ENCODE results near the gene COMMD9. TPM values are rescaled to one million over a fixed set of nuclear protein-coding genes. Genes with fewer than 3 reads are reported as not detected.
A peak's percentile ranks its signal among the peaks of the same experiment; 100 is the strongest.

Gene COMMD9
- total and polyA plus RNA-seq, 2 of the 8 experiments (the other 6 are each of a cell fraction or from before 2014, with no cell fraction given), result 42.5 to 49.1 TPM

DNA sequence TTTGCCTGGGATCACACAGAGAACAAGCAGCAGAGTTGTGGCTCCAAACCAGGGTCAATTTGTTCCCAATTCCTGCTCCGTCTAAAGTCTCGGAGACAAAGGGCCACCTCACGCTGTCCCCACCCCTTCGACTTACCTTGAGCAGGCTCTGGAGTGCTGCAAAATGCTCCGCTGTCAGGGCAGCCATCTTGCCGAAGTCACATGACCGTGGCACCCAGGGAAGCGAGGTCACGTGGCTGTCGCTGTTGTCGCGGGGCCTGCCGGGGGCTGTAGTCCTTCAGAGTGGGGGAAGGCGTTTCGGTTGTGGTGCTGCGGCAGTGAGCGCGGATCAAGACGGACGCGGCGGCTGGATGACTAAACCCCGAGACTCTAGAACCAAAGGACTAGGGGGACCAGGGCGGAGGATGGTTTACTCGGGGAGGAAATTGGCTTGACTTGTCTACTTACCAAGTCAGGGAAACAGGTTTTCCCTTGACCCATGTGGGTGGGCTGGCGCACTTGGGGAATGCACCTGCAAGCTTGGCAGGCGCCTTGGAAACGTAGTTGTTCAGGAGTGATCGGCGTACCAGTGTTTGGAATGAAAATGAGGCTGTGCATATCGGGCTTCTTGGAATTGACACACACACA, at the start of gene COMMD9 (continued):
- TF ChIP-seq, protein P1, sequence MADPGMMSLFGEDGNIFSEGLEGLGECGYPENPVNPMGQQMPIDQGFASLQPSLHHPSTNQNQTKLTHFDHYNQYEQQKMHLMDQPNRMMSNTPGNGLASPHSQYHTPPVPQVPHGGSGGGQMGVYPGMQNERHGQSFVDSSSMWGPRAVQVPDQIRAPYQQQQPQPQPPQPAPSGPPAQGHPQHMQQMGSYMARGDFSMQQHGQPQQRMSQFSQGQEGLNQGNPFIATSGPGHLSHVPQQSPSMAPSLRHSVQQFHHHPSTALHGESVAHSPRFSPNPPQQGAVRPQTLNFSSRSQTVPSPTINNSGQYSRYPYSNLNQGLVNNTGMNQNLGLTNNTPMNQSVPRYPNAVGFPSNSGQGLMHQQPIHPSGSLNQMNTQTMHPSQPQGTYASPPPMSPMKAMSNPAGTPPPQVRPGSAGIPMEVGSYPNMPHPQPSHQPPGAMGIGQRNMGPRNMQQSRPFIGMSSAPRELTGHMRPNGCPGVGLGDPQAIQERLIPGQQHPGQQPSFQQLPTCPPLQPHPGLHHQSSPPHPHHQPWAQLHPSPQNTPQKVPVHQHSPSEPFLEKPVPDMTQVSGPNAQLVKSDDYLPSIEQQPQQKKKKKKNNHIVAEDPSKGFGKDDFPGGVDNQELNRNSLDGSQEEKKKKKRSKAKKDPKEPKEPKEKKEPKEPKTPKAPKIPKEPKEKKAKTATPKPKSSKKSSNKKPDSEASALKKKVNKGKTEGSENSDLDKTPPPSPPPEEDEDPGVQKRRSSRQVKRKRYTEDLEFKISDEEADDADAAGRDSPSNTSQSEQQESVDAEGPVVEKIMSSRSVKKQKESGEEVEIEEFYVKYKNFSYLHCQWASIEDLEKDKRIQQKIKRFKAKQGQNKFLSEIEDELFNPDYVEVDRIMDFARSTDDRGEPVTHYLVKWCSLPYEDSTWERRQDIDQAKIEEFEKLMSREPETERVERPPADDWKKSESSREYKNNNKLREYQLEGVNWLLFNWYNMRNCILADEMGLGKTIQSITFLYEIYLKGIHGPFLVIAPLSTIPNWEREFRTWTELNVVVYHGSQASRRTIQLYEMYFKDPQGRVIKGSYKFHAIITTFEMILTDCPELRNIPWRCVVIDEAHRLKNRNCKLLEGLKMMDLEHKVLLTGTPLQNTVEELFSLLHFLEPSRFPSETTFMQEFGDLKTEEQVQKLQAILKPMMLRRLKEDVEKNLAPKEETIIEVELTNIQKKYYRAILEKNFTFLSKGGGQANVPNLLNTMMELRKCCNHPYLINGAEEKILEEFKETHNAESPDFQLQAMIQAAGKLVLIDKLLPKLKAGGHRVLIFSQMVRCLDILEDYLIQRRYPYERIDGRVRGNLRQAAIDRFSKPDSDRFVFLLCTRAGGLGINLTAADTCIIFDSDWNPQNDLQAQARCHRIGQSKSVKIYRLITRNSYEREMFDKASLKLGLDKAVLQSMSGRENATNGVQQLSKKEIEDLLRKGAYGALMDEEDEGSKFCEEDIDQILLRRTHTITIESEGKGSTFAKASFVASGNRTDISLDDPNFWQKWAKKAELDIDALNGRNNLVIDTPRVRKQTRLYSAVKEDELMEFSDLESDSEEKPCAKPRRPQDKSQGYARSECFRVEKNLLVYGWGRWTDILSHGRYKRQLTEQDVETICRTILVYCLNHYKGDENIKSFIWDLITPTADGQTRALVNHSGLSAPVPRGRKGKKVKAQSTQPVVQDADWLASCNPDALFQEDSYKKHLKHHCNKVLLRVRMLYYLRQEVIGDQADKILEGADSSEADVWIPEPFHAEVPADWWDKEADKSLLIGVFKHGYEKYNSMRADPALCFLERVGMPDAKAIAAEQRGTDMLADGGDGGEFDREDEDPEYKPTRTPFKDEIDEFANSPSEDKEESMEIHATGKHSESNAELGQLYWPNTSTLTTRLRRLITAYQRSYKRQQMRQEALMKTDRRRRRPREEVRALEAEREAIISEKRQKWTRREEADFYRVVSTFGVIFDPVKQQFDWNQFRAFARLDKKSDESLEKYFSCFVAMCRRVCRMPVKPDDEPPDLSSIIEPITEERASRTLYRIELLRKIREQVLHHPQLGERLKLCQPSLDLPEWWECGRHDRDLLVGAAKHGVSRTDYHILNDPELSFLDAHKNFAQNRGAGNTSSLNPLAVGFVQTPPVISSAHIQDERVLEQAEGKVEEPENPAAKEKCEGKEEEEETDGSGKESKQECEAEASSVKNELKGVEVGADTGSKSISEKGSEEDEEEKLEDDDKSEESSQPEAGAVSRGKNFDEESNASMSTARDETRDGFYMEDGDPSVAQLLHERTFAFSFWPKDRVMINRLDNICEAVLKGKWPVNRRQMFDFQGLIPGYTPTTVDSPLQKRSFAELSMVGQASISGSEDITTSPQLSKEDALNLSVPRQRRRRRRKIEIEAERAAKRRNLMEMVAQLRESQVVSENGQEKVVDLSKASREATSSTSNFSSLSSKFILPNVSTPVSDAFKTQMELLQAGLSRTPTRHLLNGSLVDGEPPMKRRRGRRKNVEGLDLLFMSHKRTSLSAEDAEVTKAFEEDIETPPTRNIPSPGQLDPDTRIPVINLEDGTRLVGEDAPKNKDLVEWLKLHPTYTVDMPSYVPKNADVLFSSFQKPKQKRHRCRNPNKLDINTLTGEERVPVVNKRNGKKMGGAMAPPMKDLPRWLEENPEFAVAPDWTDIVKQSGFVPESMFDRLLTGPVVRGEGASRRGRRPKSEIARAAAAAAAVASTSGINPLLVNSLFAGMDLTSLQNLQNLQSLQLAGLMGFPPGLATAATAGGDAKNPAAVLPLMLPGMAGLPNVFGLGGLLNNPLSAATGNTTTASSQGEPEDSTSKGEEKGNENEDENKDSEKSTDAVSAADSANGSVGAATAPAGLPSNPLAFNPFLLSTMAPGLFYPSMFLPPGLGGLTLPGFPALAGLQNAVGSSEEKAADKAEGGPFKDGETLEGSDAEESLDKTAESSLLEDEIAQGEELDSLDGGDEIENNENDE (IDR thresholded peaks at IDR 0.05; ENCODE audit: insufficient replicate concordance, low read length), result no peak
- TF ChIP-seq ZNF274 (IDR thresholded peaks at IDR 0.05; ENCODE audit: borderline replicate concordance, extremely low read depth, low read length) (no peak), TAF7 (optimal IDR thresholded peaks at IDR 0.05; ENCODE audit: borderline replicate concordance, low read depth, low read length) (no peak), CTBP2 (IDR thresholded peaks at IDR 0.05; ENCODE audit: borderline replicate concordance, insufficient read depth, insufficient read length, low read length) (no peak), TAF1 (IDR thresholded peaks at IDR 0.05; ENCODE audit: low read depth, low read length) (peak; percentile 92), CBX8 (IDR thresholded peaks at IDR 0.05; ENCODE audit: borderline replicate concordance, low read depth, low read length) (no peak), RNF2 (IDR thresholded peaks at IDR 0.05; ENCODE audit: borderline replicate concordance, low read depth, low read length, missing control alignments, poor library complexity, severe bottlenecking) (no peak), CREB1 (IDR thresholded peaks at IDR 0.05) (peak; percentile 70), POLR2A (IDR thresholded peaks at IDR 0.05; ENCODE audit: control extremely low read depth in 1 of 2, low read depth in 2 of 2, low read length in 2 of 2) (peak; percentile 50 to 88), SP4 (IDR thresholded peaks at IDR 0.05; ENCODE audit: low read length) (peak; percentile 98), PHF8 (conservative IDR thresholded peaks at IDR 0.05; ENCODE audit: low read depth, low read length) (peak; percentile 55; the same call in 1 of the 2 replicates)

Data from H1 (cell line).